GM23248 (cell line): ENCODE measurements around the gene TDRD7.

ENCODE experiments used
- EZH2 ChIP-seq: fragments of 200-600 bp; sonication (generic); IDR thresholded peaks from 2 replicates; pipeline ENCODE4 v1.6.1; 2018; ENCODE audit warnings: antibody characterized with exemption, mild to moderate bottlenecking; ENCODE audit not compliant: insufficient read depth, poor library complexity, severe bottlenecking
- EZH2phosphoT487 ChIP-seq: fragments of 200-600 bp; sonication (generic); IDR thresholded peaks from 2 replicates; pipeline ENCODE4 v1.6.1; 2018; ENCODE audit warnings: antibody characterized with exemption, moderate library complexity, mild to moderate bottlenecking, low read depth; ENCODE audit not compliant: insufficient read depth

DNA sequence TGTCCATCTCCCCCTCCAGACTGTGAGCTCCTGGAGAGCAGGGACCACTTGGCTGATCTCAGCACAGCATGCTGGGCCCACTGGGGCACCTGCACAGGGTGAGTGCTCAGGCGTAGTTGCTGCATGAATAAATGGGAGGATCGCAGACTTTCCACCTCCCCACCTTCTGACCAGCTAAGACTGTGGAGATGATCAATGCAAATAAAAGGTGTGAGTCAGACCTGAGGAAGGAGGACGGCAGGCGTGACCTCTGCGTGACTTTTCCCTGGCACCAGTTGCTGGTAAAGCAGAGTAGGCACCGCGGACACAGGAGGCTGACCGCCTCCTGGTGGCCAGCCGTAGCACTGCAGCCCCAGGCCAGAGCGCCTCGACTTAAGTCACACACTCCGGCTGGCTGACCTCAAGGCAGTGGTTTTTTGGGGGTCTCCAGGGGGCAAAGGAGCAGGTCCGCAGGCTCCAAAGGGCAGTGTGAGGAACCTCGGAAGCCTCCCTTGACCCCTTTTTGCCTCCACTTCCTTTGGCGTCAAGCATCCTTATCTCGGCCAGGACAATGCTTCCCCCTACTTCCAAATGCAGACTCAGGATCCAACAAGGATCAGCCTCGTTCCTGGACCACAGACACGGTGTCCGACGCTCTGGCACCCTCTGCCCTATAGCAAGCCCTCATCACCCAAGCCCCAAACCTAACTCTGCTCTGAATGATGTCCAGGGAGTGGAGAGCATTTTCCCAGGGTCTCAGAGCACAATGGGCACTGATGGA lies 12.7 kb upstream of the TDRD7 start:
- no peak for TF ChIP-seq EZH2phosphoT487
- no peak for TF ChIP-seq EZH2
